HG02938 (cell line): ENCODE measurements around the gene CHRND.

Experiments used
- ATAC-seq: cut with Tn5 transposase; IDR thresholded peaks from one replicate; pipeline ENCODE4 v1.9.1; 2021; ENCODE audit warnings: mild to moderate bottlenecking, moderate library complexity; ENCODE audit not compliant: unreplicated experiment

The CHRND gene

GRCh38 chr2:232525791-232526371, at the start of gene CHRND:
Gene CHRND (plus strand): TSS chr2:232526160. CDS start chr2:232526216, 56 bp downstream.
- ATAC-seq, result no peak

DNA sequence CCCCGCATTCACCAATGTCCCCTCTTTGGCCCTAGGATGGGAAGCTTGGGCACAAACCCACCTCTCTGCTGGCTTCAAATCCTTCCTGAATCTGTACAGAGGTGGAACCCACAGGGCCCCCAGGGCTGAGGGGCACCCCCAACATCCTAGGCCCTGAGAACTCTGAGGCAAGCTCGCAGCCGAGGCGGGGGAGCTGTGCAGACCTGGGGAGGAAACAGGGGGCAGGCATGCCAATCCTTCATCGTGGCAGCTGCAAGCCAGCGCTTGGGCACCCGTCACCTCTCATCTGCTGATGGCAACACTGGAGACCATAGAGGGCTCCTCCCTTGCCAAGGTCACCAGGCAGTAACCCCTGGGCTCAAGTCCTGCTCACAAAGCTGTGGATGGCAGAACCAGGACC, 49.2 kb upstream of the CHRND start:
- no peak for ATAC-seq

GRCh38 chr2:232477751-232478510, 48.0 kb upstream of the CHRND start:
- ATAC-seq, result no peak

DNA sequence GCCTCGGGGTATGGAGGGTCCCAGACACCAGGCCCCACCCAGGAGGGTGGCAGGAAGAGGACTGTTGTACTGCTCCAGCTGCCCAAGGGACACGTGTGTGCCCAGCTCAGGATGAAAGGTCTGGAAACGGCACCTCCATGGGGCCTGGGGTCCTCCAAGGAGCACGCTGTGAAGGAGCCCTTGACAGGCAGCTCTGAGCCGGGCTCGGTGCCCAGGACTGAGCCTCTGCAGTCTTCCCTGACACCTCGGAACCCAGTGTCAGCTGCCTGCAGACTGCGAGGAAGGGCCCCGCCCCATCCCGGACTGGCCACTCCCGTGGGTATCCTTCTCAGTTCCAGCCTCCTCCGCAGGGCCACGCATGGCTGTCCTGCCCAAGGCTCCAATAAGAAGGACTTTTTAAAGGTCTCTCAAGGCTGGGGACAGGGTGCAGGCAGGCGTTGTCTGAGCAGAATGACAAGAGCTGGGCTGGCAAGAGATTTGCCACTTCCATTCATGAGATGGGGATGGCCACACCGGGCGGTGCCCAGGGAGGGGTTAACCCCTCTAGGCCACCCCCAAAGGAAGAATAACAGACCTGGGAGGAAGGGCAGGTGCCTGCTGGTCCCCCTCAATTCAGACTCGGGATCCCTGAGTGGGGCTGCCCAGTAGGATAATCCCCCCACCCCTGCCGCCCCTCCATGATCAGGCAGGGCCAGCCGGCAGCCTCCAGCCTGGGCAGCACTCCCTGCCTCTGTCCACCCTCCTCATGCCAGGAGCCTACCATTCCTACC, 47.2 kb upstream of the CHRND start:
- ATAC-seq, result no peak

GRCh38 chr2:232479341-232480200, 46.4 kb upstream of the CHRND start:
- no peak for ATAC-seq

GRCh38 chr2:232480201-232481190, 45.5 kb upstream of the CHRND start:
- no peak for ATAC-seq

- ATAC-seq, result no peak
Observed at GRCh38 chr2:232481322-232482140, 44.4 kb upstream of the CHRND start.

DNA sequence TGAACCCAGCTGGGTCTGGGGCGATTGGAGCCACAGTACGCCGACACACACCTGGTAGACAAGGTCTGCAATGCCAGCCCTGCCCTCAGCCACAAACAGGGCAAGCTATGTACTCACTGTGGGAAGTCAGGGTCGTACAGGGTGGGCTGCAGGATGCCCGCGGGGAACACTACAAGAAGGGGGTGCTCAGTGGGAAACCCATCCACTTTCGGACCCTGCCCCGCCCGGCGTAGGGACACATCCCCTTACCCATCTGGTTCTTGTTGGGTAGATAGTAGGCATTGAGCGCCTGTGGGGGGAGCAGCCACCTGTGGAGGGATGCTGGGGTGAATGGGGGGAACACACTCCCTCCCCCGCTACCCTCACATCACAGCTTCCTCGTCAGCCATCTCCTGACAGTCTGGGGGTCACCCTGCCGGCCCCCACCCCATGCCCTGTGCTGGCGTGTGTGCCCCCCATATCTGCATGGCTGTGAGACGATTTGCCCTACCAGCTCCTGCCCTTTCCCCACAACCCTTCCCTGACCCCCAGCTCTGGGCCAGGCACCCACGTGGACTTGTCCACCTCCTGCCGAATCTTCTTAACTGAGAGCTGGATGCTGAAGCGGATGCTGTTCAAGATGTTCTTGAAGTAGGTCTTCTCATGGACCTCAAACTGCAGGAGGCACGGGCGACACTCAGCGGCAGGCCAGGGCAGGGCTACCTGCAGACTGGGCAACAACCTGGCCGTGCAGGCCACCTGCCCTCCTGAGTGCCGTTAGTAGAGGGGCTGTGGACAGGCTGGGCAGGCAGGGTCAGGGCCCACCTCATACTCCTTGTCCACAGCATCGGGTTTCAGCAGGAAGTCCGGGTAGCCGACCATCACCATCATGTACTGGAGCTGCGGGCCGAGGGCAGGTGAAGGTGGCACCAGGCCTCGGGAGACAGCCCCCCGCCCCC, 43.4 kb upstream of the CHRND start:
- ATAC-seq, result no peak

GRCh38 chr2:232483311-232483922, 42.5 kb upstream of the CHRND start:
- no peak for ATAC-seq

GRCh38 chr2:232483923-232484627, 41.9 kb upstream of the CHRND start:
- ATAC-seq, result no peak

DNA sequence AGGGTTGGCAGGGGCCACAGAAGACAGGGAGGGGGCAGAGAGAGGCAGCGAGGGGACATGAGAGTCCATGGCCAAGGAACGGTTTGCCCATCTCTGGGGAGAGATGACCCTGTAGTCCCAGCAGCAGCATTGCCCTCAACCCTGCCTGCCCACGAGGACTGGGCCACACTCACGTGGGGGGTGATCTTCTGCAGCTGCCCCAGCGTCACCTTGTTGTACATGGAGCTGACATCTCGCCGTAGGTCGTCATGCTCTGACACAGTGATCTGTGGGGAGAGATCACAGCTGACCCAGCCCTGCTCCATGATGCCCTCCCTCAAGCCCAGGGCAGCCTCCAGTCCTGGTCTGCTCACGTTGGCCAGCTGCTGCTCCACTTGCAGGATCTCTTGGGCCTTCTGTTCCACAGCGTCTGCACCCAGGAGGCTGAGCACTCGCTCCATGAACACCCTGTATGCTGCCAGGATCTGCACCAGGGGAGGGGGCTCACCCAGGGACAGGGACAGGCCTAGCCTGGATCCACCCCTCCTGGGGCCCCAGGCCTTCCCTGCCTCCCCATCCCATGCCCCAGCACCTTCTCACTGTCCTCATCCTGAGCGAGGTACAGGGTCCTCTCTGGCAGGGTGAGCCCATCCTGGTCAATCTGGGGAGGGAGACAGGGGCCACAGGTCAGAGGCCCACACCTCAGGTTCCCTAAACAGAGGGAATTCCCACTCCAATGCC, 41.2 kb upstream of the CHRND start:
- no peak for ATAC-seq

DNA sequence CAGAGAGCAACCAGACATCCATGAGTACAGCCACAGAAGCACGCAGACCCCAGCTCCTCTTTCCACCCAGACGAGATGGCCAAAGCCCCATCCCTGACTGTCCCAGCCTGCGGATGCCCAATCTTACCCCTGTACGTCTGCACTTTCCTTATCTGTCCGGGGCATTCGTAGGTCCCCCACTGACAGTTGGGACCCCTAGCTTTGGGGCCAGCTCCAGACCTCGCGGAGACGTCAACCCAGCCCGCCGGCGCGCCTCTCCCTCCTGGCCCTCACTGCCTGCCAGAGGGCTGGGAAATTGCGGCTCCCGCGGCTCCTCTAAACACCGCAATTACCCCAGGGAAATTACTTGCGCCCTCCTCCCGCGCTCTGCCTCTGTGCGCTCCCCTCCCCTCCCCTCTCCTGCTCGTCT, 40.6 kb upstream of the CHRND start:
- ATAC-seq, result no peak

DNA sequence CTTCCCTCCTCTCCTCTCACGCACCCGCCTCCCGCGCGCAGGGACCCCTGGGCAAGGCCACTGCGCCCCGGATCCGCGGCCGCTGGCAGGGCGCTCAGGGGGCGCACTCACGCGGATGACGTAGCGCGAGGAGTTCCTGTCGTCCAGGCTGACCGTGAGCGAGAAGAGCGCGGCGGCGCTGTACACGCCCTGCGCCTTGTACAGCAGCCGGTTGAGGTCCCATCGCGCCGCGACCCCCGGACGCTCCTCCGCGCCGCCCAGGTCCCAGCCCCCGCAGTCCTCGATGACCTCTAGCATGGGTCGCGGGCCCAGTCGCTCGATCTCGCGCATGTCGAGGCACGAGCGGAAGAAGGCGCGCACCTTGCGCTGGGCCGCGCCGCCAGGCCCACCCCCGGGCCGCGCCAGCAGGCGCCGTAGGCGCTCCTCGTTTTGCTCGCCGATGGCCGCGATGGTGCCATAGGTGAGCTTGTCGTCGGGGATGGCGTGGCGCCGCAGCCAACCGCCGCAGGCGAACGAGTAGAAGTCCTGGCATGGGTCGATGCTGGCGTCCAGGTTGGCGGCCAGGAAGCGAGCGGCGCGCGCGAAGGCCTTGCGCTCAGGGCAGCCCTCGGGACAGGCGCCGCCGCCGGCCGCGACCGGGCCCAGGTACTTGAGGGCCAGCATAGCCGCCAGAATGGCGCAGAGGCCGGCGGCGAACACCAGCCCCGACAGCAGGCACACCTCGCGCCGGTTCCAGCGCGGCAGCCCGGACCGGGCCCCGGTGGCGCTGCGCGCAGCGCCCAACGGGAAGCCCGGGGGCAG, 40.0 kb upstream of the CHRND start:
- ATAC-seq, result no peak

DNA sequence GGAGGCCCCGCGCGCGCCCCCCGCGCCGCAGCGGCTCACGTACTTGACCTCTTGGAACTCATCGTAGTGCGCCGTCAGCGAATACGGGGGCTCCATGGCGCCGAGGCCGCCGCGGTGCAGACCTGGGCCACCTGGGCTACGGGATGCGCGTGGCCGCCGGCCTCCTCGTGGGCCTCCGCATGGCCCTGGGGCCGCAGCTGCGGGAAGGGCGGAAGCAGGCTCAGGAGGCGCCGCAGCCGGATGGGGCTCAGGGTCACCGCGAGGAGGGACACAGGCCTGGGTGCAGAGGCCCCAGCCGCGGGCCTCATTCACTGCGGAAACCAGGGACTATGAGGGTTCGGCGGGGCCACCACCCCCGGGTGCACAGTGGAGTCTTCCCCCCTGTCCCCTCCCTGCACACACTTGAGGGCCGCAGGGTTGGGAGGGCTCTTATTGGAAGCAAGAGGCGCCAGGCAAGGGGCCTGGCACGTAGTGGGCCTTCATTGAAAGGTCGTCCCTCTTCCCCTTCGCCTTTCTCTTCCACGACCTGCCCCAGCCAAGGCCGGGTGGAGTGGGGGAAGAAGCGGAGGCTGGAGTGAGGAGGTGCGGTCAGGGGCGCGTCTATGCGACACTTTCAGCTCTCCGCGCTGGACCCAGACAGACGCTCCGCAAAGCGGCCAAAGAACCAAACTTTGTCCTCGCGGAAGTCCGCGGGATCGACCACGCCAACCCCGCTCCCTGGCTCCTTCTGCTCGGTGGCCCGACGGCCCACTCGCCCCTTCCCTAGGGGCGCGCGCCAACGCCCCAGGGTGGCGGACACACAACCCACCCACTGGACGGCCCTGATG, 39.2 kb upstream of the CHRND start:
- no peak for ATAC-seq
